Duodenal mucosa (tissue), 2 donors: Measurements from ENCODE around the gene ETNPPL.

Experiments
- H3K27ac ChIP-seq: one replicate; pipeline ENCODE4 v1.7.0; 2013; ENCODE audit warnings: low read depth, low read length
- H3K27me3 ChIP-seq, 2 donors: one replicate each; pipeline ENCODE4 v1.7.0; 2013; ENCODE audit warnings: low read length in 2 of 2, control low read depth in 1 of 2; ENCODE audit not compliant: insufficient read depth in 2 of 2, control insufficient read depth in 1 of 2
- H3K36me3 ChIP-seq, 2 donors: one replicate each; pipeline ENCODE4 v1.7.0; 2013; ENCODE audit warnings: low read length in 2 of 2, control low read depth in 1 of 2; ENCODE audit not compliant: insufficient read depth in 2 of 2, control insufficient read depth in 1 of 2
- H3K4me1 ChIP-seq, 2 donors: one replicate each; pipeline ENCODE4 v1.7.0; 2013; ENCODE audit warnings: low read length in 2 of 2, control low read depth in 1 of 2; ENCODE audit not compliant: insufficient read depth in 2 of 2, control insufficient read depth in 1 of 2
- H3K4me3 ChIP-seq, 2 donors: one replicate each; pipeline ENCODE4 v1.7.0; 2013; ENCODE audit warnings: low read length in 2 of 2, low read depth in 1 of 2
- H3K9ac ChIP-seq, 2 donors: one replicate each; pipeline ENCODE4 v1.7.0; 2013; ENCODE audit warnings: low read length in 2 of 2, low read depth in 1 of 2
- H3K9me3 ChIP-seq, 2 donors: one replicate each; pipeline ENCODE4 v1.7.0; 2013; ENCODE audit warnings: low read length in 2 of 2, control low read depth in 1 of 2; ENCODE audit not compliant: control insufficient read depth in 1 of 2

Gene ETNPPL

DNA sequence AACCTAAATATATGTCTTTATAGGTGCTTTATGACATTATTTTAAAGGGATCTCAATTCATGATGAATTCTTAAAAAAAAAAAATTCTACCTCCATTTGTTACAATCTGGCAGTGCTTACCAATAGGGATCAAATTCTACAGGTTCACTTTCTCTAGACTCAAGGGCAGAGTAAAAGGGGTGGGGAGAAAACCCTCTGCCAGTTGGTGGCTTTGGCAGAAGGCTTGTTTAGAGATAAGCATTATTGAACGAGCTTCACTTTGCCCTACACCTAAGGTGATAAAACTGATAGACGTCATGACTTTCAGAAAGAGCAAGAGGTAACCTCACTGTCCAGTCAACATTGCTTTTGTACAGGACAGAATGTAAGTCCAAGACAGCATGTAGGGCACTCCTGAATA is 58.9 kb downstream of the ETNPPL start:
- no peaks in the 10 kb centered on the region for H3K9me3 ChIP-seq
- H3K4me1 ChIP-seq = no peaks in the 10 kb centered on the region
- H3K27ac ChIP-seq = no peak overlapping the region
- no peak overlapping the region for H3K9ac ChIP-seq
- no peaks in the 10 kb centered on the region for H3K27me3 ChIP-seq
- no peaks in the 10 kb centered on the region for H3K36me3 ChIP-seq
- no peak overlapping the region for H3K4me3 ChIP-seq

- Histone ChIP-seq H3K4me3 (no peak overlapping the region), H3K9ac (no peak overlapping the region), H3K4me1 (no peaks in the 10 kb centered on the region), H3K27me3 (no peaks in the 10 kb centered on the region), H3K27ac (no peak overlapping the region), H3K36me3 (no peaks in the 10 kb centered on the region), H3K9me3 (no peaks in the 10 kb centered on the region)
Observed at GRCh38 chr4:108703370-108703769, 59.5 kb downstream of the ETNPPL start.

DNA sequence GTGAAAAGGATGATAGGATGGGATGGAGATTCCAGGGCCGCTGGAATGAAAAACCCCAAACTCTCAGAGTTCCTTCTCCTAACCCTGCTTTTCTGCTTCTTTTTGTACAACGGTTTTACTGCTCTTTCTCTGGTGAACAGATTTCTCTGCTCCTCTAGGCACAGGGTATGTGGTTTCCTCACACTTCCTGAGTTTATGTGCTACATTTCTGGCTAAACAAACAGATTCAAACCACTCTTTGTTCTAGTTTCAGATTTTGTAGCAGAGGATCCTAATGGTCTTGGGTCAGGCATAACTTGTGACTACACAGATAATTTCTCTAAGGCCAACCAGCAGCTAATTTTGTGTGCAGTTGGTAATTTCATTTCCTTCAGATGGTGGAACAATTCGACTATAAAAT is 59.9 kb downstream of the ETNPPL start:
- H3K4me3 ChIP-seq = no peak overlapping the region
- H3K9me3 ChIP-seq = no peaks in the 10 kb centered on the region
- H3K36me3 ChIP-seq = no peaks in the 10 kb centered on the region
- no peak overlapping the region for H3K27ac ChIP-seq
- H3K27me3 ChIP-seq = no peaks in the 10 kb centered on the region
- no peak overlapping the region for H3K9ac ChIP-seq
- H3K4me1 ChIP-seq = no peaks in the 10 kb centered on the region

GRCh38 chr4:108700081-108700757 is 62.6 kb downstream of the ETNPPL start:
- H3K9me3 ChIP-seq = no peaks in the 10 kb centered on the region
- H3K4me3 ChIP-seq = no peak overlapping the region
- no peak overlapping the region for H3K27ac ChIP-seq
- H3K27me3 ChIP-seq = no peaks in the 10 kb centered on the region
- H3K9ac ChIP-seq = no peak overlapping the region
- H3K36me3 ChIP-seq = no peaks in the 10 kb centered on the region
- H3K4me1 ChIP-seq = no peaks in the 10 kb centered on the region

- H3K4me3 ChIP-seq = no peak overlapping the region
- H3K9ac ChIP-seq = no peak overlapping the region
- H3K4me1 ChIP-seq = no peaks in the 10 kb centered on the region
- no peak overlapping the region for H3K27ac ChIP-seq
- no peaks in the 10 kb centered on the region for H3K27me3 ChIP-seq
- no peaks in the 10 kb centered on the region for H3K36me3 ChIP-seq
- no peaks in the 10 kb centered on the region for H3K9me3 ChIP-seq
Observed at GRCh38 chr4:108696160-108696559, 66.7 kb downstream of the ETNPPL start.

GRCh38 chr4:108695062-108695461 is 67.8 kb downstream of the ETNPPL start:
- Histone ChIP-seq H3K9me3 (no peaks in the 10 kb centered on the region), H3K36me3 (no peaks in the 10 kb centered on the region), H3K4me3 (no peak overlapping the region), H3K27ac (no peak overlapping the region), H3K27me3 (no peaks in the 10 kb centered on the region), H3K4me1 (no peaks in the 10 kb centered on the region), H3K9ac (no peak overlapping the region)

- Histone ChIP-seq H3K36me3 (no peaks in the 10 kb centered on the region), H3K27ac (no peak overlapping the region), H3K9me3 (no peaks in the 10 kb centered on the region), H3K4me3 (no peak overlapping the region), H3K9ac (no peak overlapping the region), H3K27me3 (no peaks in the 10 kb centered on the region), H3K4me1 (no peaks in the 10 kb centered on the region)
Observed at GRCh38 chr4:108694423-108694822, 68.4 kb downstream of the ETNPPL start.

DNA sequence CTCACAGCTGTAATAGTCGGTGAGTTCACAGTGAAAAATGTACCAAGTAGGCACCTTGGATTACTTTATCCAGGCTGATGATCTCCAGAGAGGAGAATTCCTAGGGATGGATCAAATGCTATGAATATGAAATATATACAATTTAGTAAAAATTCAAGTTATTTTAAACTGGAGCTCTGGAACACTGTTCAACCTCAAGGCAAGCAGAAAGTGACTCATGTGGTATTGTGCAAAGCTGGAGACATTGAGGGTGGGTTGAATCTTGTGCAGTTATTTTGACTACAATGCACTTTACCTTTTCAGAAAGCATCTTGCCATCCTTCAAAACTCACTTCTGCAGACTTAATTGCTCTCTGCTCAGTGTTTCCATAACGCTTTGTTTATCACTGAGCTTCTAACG is 69.0 kb downstream of the ETNPPL start:
- Histone ChIP-seq H3K4me1 (no peaks in the 10 kb centered on the region), H3K9me3 (no peaks in the 10 kb centered on the region), H3K9ac (no peak overlapping the region), H3K27me3 (no peaks in the 10 kb centered on the region), H3K4me3 (no peak overlapping the region), H3K36me3 (no peaks in the 10 kb centered on the region), H3K27ac (no peak overlapping the region)

DNA sequence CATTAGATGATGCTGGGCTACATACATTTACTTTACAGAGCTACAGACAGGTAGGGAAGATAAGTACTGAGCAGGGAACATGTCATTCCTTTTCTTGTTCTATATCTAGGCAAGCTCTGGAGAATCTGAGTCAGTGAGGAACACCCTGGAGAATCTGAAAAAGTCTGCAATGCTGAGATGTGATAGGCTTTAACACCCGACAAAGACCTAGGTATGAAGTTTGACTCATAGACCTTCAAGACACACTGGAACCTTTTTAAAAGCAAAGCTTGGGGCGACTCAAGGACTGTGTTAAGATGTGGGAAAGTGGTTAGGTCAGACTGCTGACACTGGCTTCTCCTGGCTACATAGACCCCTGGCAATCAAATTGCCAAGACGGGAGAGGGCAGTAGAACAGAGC is 69.6 kb downstream of the ETNPPL start:
- Histone ChIP-seq H3K9ac (no peak overlapping the region), H3K36me3 (no peaks in the 10 kb centered on the region), H3K4me3 (no peak overlapping the region), H3K9me3 (no peaks in the 10 kb centered on the region), H3K4me1 (no peaks in the 10 kb centered on the region), H3K27ac (no peak overlapping the region), H3K27me3 (no peaks in the 10 kb centered on the region)
